ENCODE results near the gene JARID2. TPM values are rescaled to one million over a fixed set of nuclear protein-coding genes. Genes with fewer than 3 reads are reported as not detected.

The JARID2 gene
- total RNA-seq, 6 experiments from 2014 or later, result 2.5 to 3.9 (median 3.0) TPM

- Histone ChIP-seq H3K27ac (no peak overlapping the region), H3K36me3 (no peaks in the 10 kb centered on the region), H3K4me3 (no peak overlapping the region), H3K4me1 (no peaks in the 10 kb centered on the region), H3K9me3 (peaks cover 0 to 11% (median 0%) of the 10 kb centered on the region in 4 donors), H3K27me3 (no peaks in the 10 kb centered on the region)
- WGBS (ENCODE audit: insufficient coverage, low coverage, low lambda C conversion rate, missing lambda C conversion rate), result 81% methylated on average over 5 of the region's 5 CpGs
- no peak for TF ChIP-seq POLR2A (IDR thresholded peaks at IDR 0.05)
- no peak for TF ChIP-seq CTCF (IDR thresholded peaks at IDR 0.05)
- intact Hi-C loops (cut with DNase I), result no loop called here
- ATAC-seq, result no peak
- DNase-seq, result no peak
Observed at GRCh38 chr6:15417811-15418210, 171.9 kb downstream of the JARID2 start.

GRCh38 chr6:15419493-15419892, 173.6 kb downstream of the JARID2 start:
- Histone ChIP-seq H3K27me3 (no peaks in the 10 kb centered on the region), H3K4me1 (no peaks in the 10 kb centered on the region), H3K9me3 (peaks cover 0 to 11% (median 0%) of the 10 kb centered on the region in 4 donors), H3K27ac (no peak overlapping the region), H3K4me3 (no peak overlapping the region), H3K36me3 (no peaks in the 10 kb centered on the region)
- DNase-seq, result no peak
- ATAC-seq, result no peak
- TF ChIP-seq POLR2A (IDR thresholded peaks at IDR 0.05) (no peak), CTCF (IDR thresholded peaks at IDR 0.05) (no peak)
- WGBS (ENCODE audit: insufficient coverage, low coverage, low lambda C conversion rate, missing lambda C conversion rate), result 100% methylated on average over 2 of the region's 2 CpGs
- intact Hi-C loops (cut with DNase I), result no loop called here

GRCh38 chr6:15420959-15421438, 175.1 kb downstream of the JARID2 start:
- TF ChIP-seq CTCF (IDR thresholded peaks at IDR 0.05) (no peak), POLR2A (IDR thresholded peaks at IDR 0.05) (no peak)
- Histone ChIP-seq H3K27me3 (no peaks in the 10 kb centered on the region), H3K4me3 (no peak overlapping the region), H3K27ac (no peak overlapping the region), H3K4me1 (no peaks in the 10 kb centered on the region), H3K36me3 (no peaks in the 10 kb centered on the region), H3K9me3 (peaks cover 0 to 11% (median 0%) of the 10 kb centered on the region in 4 donors)
- intact Hi-C loops (cut with DNase I), result no loop called here
- DNase-seq (no peak), ATAC-seq (peak in 1 of 4 donors; percentile 38)
- whole genome bisulfite sequencing (ENCODE audit: insufficient coverage, low coverage, low lambda C conversion rate, missing lambda C conversion rate), result 71% methylated on average over 10 of the region's 10 CpGs

- no peak overlapping the region for H3K4me3 ChIP-seq
- no peaks in the 10 kb centered on the region for H3K4me1 ChIP-seq
- H3K9me3 ChIP-seq, result peaks cover 0 to 11% (median 0%) of the 10 kb centered on the region in 4 donors
- H3K27me3 ChIP-seq, result no peaks in the 10 kb centered on the region
- intact Hi-C loops (cut with DNase I), result no loop called here
- DNase-seq (no peak), ATAC-seq (no peak)
- TF ChIP-seq CTCF (IDR thresholded peaks at IDR 0.05) (no peak), POLR2A (IDR thresholded peaks at IDR 0.05) (no peak)
- WGBS (ENCODE audit: insufficient coverage, low coverage, low lambda C conversion rate, missing lambda C conversion rate), result 86% methylated on average over 8 of the region's 10 CpGs
- no peak overlapping the region for H3K27ac ChIP-seq
- H3K36me3 ChIP-seq, result no peaks in the 10 kb centered on the region
Observed at GRCh38 chr6:15421945-15422733, 176.3 kb downstream of the JARID2 start.
